DND-41 (cell line): Measurements from ENCODE around the gene HILPDA.

Source experiments
- ATAC-seq: fragments of 200-7000 bp; cut with Tn5 transposase; 3 replicates; pipeline ENCODE4 v1.9.1; 2021; ENCODE audit warnings: low read depth; ENCODE audit not compliant: insufficient read depth
- DNase-seq: peaks from one replicate; pipeline ENCODE4 v3.0.0-alpha.2; 2020
- H2AFZ ChIP-seq: 2 replicates; pipeline ENCODE4 v1.6.0; 2012; ENCODE audit warnings: low read depth, low read length
- H3K27ac ChIP-seq: 2 replicates; pipeline ENCODE4 v1.5.1; 2012; ENCODE audit warnings: low read length, inconsistent platforms
- H3K27me3 ChIP-seq: fragments of 200-600 bp; sonication (generic); 2 replicates; pipeline ENCODE4 v1.6.0; 2012; ENCODE audit warnings: low read length, mild to moderate bottlenecking, inconsistent platforms; ENCODE audit not compliant: insufficient read depth, poor library complexity
- H3K36me3 ChIP-seq: 2 replicates; pipeline ENCODE4 v1.5.1; 2012; ENCODE audit warnings: low read length, inconsistent platforms; ENCODE audit not compliant: insufficient read depth
- H3K4me1 ChIP-seq: 2 replicates; pipeline ENCODE4 v1.5.1; 2012; ENCODE audit warnings: mild to moderate bottlenecking, low read length; ENCODE audit not compliant: insufficient read depth
- H3K4me2 ChIP-seq: 2 replicates; pipeline ENCODE4 v1.6.0; 2012; ENCODE audit warnings: mild to moderate bottlenecking, moderate library complexity, low read length, inconsistent platforms; ENCODE audit not compliant: insufficient read depth
- H3K4me3 ChIP-seq, 2 experiments: fragments of 200-600 bp in 1 of 2; shearing (Covaris generic) in 1 of 2; 2 replicates each; pipeline ENCODE4 v1.5.1; 2012 to 2016; ENCODE audit warnings: inconsistent platforms in 2 of 2, low read length in 2 of 2, mild to moderate bottlenecking in 2 of 2, low read depth in 1 of 2, moderate library complexity in 1 of 2
- H3K79me2 ChIP-seq: 2 replicates; pipeline ENCODE4 v1.6.0; 2012; ENCODE audit warnings: low read length, inconsistent platforms; ENCODE audit not compliant: insufficient read depth
- H3K9ac ChIP-seq: 2 replicates; pipeline ENCODE4 v1.6.0; 2012; ENCODE audit warnings: low read depth, mild to moderate bottlenecking, inconsistent platforms, low read length, moderate library complexity
- H3K9me3 ChIP-seq: 2 replicates; pipeline ENCODE4 v1.5.1; 2012; ENCODE audit warnings: low read length, moderate library complexity, mild to moderate bottlenecking, inconsistent platforms; ENCODE audit not compliant: insufficient read depth, severe bottlenecking
- H4K20me1 ChIP-seq: 2 replicates; pipeline ENCODE4 v1.6.0; 2012; ENCODE audit warnings: low read length; ENCODE audit not compliant: insufficient read depth
- CTCF ChIP-seq: IDR thresholded peaks from 2 replicates; pipeline ENCODE4 v1.5.1; 2012; ENCODE audit warnings: borderline replicate concordance, low read length, moderate library complexity, mild to moderate bottlenecking; ENCODE audit not compliant: poor library complexity, severe bottlenecking; ENCODE audit errors: extremely low read depth
- EZH2 ChIP-seq: IDR thresholded peaks from 3 replicates; pipeline ENCODE4 v1.6.1; 2012; ENCODE audit warnings: borderline replicate concordance, low read depth, mild to moderate bottlenecking, moderate library complexity, low read length, inconsistent platforms; ENCODE audit not compliant: severe bottlenecking

The HILPDA gene

GRCh38 chr7:128442356-128442755 lies 13.3 kb upstream of the HILPDA start:
- H3K79me2 ChIP-seq: no peaks in the 10 kb centered on the region
- peaks cover 3% of the 10 kb centered on the region for H3K27me3 ChIP-seq
- ATAC-seq (no peak), DNase-seq (no peak)
- H4K20me1 ChIP-seq: no peaks in the 10 kb centered on the region; the same call in 1 of the 2 replicates
- no peaks in the 10 kb centered on the region for H3K4me1 ChIP-seq
- H3K4me3 ChIP-seq: no peak overlapping the region
- H3K27ac ChIP-seq: no peak overlapping the region
- H3K9me3 ChIP-seq: no peaks in the 10 kb centered on the region
- no peak overlapping the region for H3K4me2 ChIP-seq
- no peaks in the 10 kb centered on the region for H3K36me3 ChIP-seq
- TF ChIP-seq CTCF: no peak
- TF ChIP-seq EZH2: no peak
- H3K9ac ChIP-seq: no peak overlapping the region
- H2AFZ ChIP-seq: no peak overlapping the region

GRCh38 chr7:128443831-128444600 lies 11.7 kb upstream of the HILPDA start:
- Histone ChIP-seq H2AFZ (0 out of 2 replicates have a peak overlapping the region, but pooled peaks have one; percentile 27), H3K36me3 (no peaks in the 10 kb centered on the region)

GRCh38 chr7:128446306-128446705 lies 9.4 kb upstream of the HILPDA start:
- Histone ChIP-seq H3K36me3 (no peaks in the 10 kb centered on the region), H3K9me3 (no peaks in the 10 kb centered on the region), H4K20me1 (no peaks in the 10 kb centered on the region; the same call in 1 of the 2 replicates), H3K4me3 (no peak overlapping the region), H3K4me1 (no peaks in the 10 kb centered on the region), H3K27ac (no peak overlapping the region), H3K79me2 (no peaks in the 10 kb centered on the region), H3K9ac (no peak overlapping the region), H2AFZ (no peak overlapping the region), H3K27me3 (no peaks in the 10 kb centered on the region), H3K4me2 (no peak overlapping the region)
- DNase-seq (no peak), ATAC-seq (no peak)
- TF ChIP-seq CTCF (no peak), EZH2 (no peak)

More at GRCh38 chr7:128443831-128444600, 11.7 kb upstream of the HILPDA start:
- Histone ChIP-seq H3K4me2 (no peak overlapping the region), H3K27ac (no peak overlapping the region), H3K79me2 (no peaks in the 10 kb centered on the region), H4K20me1 (no peaks in the 10 kb centered on the region; the same call in 1 of the 2 replicates), H3K4me3 (no peak overlapping the region), H3K9me3 (no peaks in the 10 kb centered on the region), H3K4me1 (no peaks in the 10 kb centered on the region), H3K9ac (no peak overlapping the region), H3K27me3 (no peaks in the 10 kb centered on the region)
- no peak for ATAC-seq
- TF ChIP-seq EZH2 (no peak), CTCF (no peak)
- DNase-seq: no peak
